HG03432 (cell line): ENCODE results near the gene TMEM217.

Experiments used
- ATAC-seq: cut with Tn5 transposase; IDR thresholded peaks from one replicate; pipeline ENCODE4 v1.9.1; 2021; ENCODE audit warnings: mild to moderate bottlenecking, moderate library complexity; ENCODE audit not compliant: unreplicated experiment

The TMEM217 gene

DNA sequence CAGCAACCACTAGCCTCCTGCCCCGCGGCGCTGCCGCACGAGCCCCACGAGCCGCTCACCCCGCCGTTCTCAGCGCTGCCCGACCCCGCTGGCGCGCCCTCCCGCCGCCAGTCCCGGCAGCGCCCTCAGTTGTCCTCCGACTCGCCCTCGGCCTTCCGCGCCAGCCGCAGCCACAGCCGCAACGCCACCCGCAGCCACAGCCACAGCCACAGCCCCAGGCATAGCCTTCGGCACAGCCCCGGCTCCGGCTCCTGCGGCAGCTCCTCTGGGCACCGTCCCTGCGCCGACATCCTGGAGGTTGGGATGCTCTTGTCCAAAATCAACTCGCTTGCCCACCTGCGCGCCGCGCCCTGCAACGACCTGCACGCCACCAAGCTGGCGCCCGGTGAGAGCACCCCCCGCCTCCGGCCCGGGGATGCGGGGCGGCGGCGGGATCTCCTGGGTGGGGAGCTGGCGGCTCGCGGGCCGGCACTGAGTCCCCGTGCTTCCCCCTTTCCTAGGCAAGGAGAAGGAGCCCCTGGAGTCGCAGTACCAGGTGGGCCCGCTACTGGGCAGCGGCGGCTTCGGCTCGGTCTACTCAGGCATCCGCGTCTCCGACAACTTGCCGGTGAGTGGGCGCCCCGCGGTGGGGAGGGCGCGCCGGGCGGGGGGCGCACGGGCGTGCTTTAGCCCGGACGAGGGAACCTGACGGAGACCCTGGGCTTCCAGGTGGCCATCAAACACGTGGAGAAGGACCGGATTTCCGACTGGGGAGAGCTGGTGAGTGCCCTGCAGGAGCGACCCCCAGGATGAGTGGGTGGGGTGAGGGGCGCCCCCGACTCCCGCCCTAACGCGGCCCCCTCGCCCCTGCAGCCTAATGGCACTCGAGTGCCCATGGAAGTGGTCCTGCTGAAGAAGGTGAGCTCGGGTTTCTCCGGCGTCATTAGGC is 87.4 kb downstream of the TMEM217 start:
- ATAC-seq: peak; percentile 30

DNA sequence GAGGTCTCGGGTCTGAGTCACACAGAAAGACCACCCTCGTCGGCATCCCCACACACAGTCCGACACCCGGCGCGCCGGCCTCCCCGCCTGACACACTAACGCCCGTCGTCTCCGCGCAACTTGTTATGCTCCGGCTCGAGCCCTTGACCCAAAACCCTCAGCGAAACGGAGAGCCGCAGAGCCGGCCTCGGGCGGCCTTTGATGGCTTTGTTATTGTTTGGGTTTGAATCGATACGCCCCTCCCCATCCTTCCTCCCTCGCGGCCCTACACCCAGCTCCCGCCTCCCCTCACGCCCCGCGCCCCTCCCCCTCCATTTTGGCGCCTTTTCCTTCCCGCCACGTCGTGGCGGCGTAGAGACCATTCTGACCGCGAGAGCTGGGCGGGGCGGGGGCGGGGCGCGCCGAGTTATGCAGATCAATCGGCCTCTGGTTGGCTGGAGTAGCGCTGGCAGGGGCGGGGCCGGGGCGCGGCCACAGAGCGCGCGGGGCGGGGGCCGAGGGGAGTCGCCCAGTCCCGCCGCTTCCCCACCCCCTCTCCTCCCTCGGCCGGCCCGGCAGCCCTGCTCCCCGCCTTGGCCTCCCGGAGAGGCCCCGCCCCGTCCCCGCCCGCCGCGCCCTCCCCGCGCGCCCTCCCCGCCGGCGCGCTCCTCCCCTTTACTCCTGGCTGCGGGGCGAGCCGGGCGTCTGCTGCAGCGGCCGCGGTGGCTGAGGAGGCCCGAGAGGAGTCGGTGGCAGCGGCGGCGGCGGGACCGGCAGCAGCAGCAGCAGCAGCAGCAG is 88.3 kb downstream of the TMEM217 start, which contains the start of gene PIM1:
TSS of gene PIM1 (plus strand) at position 657 of the 777 bp plus-strand sequence. CDS start 424 bp downstream, outside the sequence.
- ATAC-seq: peak; percentile 63

DNA sequence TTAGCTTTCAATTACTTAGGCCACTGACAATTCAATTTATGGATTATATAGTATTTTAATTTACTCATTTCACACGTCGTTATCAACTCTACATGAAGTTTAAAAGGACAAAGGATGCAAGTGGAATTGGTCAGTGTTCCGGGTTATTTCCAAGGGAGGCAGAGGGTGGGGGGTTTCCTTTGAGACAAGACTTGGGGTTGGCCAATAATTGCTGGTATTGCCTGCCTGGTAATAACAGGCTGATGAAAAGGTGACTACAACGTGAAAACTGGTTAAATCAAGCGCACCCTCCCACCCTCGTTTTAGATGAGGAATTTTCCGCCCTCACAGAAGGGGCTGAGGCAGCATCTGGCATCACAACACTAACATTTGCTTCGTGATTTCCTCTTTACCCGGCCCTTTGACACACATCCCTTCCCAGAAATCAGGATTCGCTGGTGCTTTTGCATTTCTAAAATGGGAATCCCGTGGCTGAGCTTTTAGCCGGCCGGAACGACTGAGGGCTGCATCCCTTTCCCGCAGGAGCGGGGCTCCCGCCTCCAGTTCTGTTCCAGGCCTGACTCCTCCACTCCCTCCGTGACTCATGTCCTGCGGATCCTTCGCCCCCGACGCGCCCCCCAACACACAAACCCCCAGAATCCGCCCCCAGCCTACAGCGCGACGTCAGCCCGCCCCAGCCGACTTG is 89.0 kb downstream of the TMEM217 start:
- no peak for ATAC-seq

DNA sequence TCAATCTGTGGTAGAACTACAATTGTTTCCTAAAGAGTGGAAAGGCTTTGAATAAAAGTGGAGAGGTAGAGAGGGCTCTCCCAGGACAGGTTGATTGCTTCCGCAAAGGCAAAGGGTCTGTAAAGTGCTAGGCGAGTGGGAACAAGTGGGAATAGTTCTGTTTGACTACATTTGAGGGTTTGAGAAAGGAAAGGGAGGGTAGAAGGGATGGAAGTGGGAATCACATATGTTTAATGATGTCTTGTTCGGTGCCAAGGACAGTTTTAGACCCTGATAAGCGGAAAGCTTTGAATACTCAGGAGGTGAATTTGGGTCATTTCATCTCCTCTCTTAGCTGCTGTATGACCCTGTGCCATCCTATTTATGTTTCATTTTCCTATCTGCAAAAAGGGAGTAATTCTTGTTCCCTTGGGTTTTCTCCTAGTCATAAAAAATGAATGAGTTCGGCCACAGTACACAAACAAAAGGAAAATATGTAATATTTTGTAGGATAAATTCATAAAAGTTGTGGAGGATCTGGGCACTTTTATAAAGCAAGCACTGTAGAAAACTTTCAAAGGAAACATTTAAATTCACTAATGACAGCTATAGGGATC is 89.7 kb downstream of the TMEM217 start:
- ATAC-seq: no peak

DNA sequence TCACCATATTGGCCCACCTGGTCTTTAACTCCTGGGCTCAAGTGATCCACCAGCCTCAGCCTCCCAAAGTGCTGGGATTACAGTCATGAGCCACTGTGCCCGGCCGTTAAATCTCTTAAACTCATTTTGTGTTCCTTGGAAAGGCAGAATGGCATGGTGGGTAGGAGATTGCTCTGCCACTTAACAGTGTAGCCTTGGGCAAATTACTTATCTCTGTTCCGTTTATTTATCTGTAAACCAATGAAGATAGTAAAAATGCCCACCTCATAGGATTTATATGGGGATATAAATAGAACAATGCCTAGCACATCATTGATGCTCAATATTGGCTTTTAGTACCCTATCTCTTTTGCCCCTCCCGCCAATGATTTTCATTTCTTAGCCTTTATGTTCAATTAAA is 95.2 kb downstream of the TMEM217 start:
- ATAC-seq: no peak
